Left renal cortex interstitium (tissue), 4 donors: ENCODE measurements around the gene PCSK7. TPM values are rescaled to one million over a fixed set of nuclear protein-coding genes. Genes with fewer than 3 reads are reported as not detected.
A peak's percentile ranks its signal among the peaks of the same experiment; 100 is the strongest.
"Not testable (repeated sequence)": the region's sequence is repeated elsewhere in the genome, so short reads cannot be mapped to it uniquely, and the experiment has no call there.

Experiments used
- DNase-seq, 4 donors: peaks; one replicate each; pipeline ENCODE4 v3.0.0-alpha.2; 2013; ENCODE audit warnings: low read depth in 4 of 4, low spot score in 2 of 4, missing footprints in 1 of 4
- polyA plus RNA-seq, 4 donors: library from polyadenylated mRNA; unstranded; fragments of 120-200 nt; gene quantifications; one replicate each; pipeline ENCODE4 v1.2.1, GENCODE V29; 2013; ENCODE audit not compliant: insufficient read length in 4 of 4

The PCSK7 gene
- polyA plus RNA-seq, 4 donors = 18.5 to 40.5 (median 29.3) TPM

- DNase-seq = no peak
These were observed 45.5 kb downstream of the PCSK7 start for GRCh38 chr11:117186431-117186761.

- DNase-seq = no peak
These were observed 46.0 kb downstream of the PCSK7 start for GRCh38 chr11:117185736-117186430.

GRCh38 chr11:117183724-117184349 is 48.0 kb downstream of the PCSK7 start:
- no peak for DNase-seq

- not testable (repeated sequence) for DNase-seq
These were observed 48.7 kb downstream of the PCSK7 start for GRCh38 chr11:117183178-117183577.

GRCh38 chr11:117182551-117182935 is 49.3 kb downstream of the PCSK7 start:
- no peak for DNase-seq

- DNase-seq = no peak
These were observed 50.0 kb downstream of the PCSK7 start for GRCh38 chr11:117181586-117182550.

- no peak for DNase-seq
These were observed 51.0 kb downstream of the PCSK7 start for GRCh38 chr11:117180661-117181585.

- no peak for DNase-seq
These were observed 51.9 kb downstream of the PCSK7 start for GRCh38 chr11:117180020-117180419.

GRCh38 chr11:117179048-117179999 is 52.5 kb downstream of the PCSK7 start:
- no peak for DNase-seq

- peak in 3 of 4 donors; percentile 86 to 94 (median 92) for DNase-seq
These were observed 53.5 kb downstream of the PCSK7 start, which contains the start of gene SIDT2 for GRCh38 chr11:117178210-117179034. Gene SIDT2, plus strand, starts transcription at chr11:117178743. Its CDS starts 521 bp downstream, at chr11:117179264.

GRCh38 chr11:117177534-117178209 is 54.2 kb downstream of the PCSK7 start:
- no peak for DNase-seq

GRCh38 chr11:117176186-117176585 is 55.7 kb downstream of the PCSK7 start:
- no peak for DNase-seq

- no peak for DNase-seq
These were observed 56.1 kb downstream of the PCSK7 start for GRCh38 chr11:117175781-117176180.

GRCh38 chr11:117175104-117175503 is 56.8 kb downstream of the PCSK7 start:
- no peak for DNase-seq

- no peak for DNase-seq
These were observed 59.0 kb downstream of the PCSK7 start for GRCh38 chr11:117172724-117173421.

GRCh38 chr11:117171404-117172061 is 60.3 kb downstream of the PCSK7 start:
- DNase-seq = no peak
